Measurements from ENCODE around the gene DLX4.

Gene DLX4, protein sequence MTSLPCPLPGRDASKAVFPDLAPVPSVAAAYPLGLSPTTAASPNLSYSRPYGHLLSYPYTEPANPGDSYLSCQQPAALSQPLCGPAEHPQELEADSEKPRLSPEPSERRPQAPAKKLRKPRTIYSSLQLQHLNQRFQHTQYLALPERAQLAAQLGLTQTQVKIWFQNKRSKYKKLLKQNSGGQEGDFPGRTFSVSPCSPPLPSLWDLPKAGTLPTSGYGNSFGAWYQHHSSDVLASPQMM

DNA sequence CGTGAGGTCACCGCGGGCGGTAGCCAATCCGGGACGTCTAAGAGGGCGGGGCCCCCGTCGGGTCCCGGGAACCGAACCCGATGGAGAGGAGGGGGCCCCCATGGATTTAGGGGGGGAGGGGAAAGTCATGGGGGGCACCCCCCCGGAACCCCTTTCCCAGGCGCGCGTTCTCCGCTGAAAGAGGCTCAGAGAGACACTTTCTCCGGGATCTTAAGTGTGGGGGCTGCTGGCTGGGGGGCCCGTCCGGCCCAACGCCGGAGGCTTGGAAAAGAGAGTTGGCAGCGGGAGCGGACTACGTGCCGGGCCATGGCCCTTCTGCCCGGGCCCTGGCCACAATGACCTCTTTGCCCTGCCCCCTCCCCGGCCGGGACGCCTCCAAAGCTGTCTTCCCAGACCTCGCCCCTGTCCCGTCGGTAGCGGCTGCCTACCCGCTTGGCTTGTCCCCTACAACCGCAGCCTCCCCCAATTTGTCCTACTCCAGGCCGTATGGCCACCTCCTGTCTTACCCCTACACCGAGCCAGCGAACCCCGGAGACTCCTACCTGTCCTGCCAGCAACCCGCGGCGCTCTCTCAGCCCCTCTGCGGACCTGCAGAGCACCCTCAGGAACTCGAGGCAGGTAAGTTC lies at the start of gene DLX4:
Gene DLX4 (plus strand): TSS at position 57 of the 626 bp plus-strand sequence. CDS start 279 bp downstream, at position 336.
- DNase-seq (ENCODE audit: low read depth in 1 of 2, low spot score in 1 of 2) = no peak

GRCh38 chr17:49920030-49920769 lies 48.8 kb upstream of the DLX4 start:
- DNase-seq (ENCODE audit: low read depth in 1 of 2, low spot score in 1 of 2) = no peak

GRCh38 chr17:49922095-49922494 lies 46.9 kb upstream of the DLX4 start:
- no peak for DNase-seq (ENCODE audit: low read depth in 1 of 2, low spot score in 1 of 2)

DNA sequence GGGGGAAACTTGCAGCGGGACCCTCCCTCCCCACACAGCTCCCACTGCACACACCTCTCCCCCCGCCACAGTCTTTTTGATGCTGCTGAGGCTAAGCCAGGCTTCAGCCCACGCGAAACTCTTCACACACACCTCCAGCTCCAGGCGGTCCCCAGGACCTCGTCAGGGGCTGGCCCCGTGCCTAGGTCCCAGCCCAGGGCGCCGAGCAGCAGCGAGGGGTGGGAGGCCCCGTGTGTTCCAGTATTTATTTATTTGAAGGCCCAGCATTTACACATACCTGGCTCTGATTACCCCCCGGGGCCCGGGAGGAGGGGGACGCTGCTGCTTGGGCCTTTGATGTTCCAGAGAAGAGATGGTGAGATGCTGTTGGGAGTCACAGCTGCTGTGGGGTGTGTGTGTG lies 44.9 kb upstream of the DLX4 start:
- DNase-seq (ENCODE audit: low read depth in 1 of 2, low spot score in 1 of 2) = no peak

DNA sequence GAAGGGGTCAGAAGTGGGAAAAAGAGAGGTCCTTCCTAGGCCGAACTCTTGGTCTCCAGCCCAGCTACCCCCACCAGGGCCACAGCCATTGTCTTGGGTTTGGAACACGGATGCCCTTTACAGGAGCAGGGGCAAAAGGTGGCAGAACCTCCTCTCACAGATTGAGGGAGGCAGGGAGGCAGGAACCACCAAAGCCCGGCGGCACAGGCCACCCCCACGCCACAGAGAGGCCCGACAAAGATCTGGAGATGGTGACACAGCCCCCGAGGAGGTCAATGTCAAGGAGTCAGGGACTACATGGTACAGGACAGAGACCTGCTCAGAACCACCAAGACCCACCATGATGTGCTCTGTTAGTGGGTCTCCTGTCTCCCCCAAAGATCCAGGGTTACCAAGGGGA lies 44.4 kb upstream of the DLX4 start:
- DNase-seq (ENCODE audit: low read depth in 1 of 2, low spot score in 1 of 2) = no peak

DNA sequence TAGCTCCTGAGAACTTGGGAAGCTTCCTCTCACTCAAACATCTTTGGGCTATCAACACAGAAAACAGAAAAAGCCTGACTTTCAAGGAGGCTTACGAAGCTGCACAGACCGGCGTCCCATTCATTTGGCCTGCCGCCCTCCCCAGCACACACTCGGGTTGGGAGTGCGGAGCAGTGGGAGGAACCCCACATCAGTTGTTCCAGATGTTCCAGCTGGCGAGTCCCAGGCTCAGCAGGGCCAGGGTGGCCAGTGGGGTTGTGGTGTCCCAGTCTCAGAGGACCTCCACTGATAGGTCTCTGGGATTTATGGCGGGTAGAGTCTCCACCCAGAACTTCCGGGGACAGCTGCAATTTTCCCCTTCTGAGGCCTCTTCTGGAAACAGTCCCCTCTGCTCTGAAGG lies 43.1 kb upstream of the DLX4 start:
- no peak for DNase-seq (ENCODE audit: low read depth in 1 of 2, low spot score in 1 of 2)

- no peak for DNase-seq (ENCODE audit: low read depth in 1 of 2, low spot score in 1 of 2)
Observed at GRCh38 chr17:49926886-49927285, 42.1 kb upstream of the DLX4 start.

DNA sequence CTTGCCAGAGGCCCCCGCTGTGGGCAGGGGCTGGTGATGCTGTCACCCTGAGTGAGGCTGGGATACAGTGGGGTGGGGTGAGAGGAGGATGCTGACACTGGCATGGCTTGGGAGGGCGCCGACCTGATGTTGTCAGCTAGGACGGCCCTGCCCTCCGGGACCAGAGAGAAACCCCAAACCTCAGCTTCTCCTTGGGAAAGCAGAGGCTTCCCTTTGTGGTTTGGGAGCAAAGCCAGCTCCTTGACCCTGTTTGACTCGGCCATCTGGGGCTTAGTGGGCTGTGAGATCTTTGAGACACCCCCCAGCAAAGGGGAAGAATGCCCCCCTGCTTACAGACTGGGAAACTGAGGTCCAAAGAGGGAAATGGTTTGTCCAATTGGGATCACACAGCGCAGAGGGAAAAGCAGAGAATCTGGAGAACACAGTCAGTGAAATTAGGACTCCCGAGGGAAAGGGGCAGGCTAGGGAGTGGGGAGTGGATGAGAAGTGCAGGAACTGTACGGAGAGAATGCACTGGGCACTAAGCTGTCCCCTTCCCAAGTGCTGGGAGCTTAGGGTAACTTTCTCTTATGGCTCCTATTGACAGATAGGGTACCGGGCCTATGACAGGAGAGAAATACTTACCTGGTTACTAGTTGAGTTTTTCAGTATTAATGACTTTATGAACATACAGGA lies 40.7 kb upstream of the DLX4 start:
- DNase-seq (ENCODE audit: low read depth in 1 of 2, low spot score in 1 of 2) = no peak

DNA sequence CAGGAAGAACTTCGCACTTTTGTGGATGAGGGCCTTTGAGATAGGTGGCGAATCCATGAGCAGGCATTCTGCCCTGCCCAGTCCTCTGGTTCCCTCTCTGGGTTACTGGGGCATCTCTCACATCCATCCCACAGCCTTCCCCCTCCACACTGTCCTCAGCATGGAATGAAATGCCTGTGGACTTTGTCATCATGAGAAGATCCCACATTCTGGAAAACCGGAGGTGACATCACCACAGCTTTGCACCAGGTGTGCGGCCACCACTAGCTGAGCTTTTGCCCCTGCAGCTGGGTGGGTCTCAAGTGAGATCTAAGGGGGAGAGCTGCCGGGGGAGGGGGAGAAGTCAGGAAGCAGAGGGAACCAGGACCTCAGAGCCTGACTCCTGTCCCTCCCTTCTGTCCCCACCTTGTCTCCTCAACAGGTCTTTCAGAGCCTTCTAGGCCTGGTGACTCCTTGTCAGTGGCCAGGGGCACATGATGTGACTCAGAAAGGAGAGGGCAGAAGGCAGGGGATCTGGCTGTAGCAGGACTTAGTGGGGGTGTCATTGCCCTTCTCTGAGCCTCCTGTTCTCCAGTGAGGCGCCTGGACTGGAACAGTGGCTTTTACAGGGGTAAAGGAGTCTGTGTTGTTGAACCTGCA lies 40.0 kb upstream of the DLX4 start:
- DNase-seq (ENCODE audit: low read depth in 1 of 2, low spot score in 1 of 2) = no peak

DNA sequence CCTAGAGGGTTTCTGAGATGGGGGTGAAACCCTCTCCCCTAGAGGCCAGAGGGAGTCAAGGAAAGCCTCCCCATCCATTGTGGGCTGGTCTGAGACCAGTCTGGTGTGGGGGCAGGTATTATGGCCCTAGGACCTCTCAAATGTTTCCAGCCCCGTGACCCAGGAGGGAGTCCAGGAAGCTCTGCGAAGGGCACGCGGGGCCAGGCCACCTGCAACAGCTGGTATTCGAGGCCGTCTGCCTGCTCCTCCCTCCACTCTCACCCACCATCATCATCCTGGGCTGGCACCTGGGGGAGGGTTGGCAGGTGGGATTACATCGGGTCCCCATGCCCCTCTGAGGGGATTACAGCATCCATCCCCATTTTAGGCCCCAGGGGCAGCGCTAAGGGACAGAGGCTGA lies 38.1 kb upstream of the DLX4 start:
- DNase-seq (ENCODE audit: low read depth in 1 of 2, low spot score in 1 of 2) = no peak

- DNase-seq (ENCODE audit: low read depth in 1 of 2, low spot score in 1 of 2) = no peak
Observed at GRCh38 chr17:49931416-49932137, 37.4 kb upstream of the DLX4 start.

DNA sequence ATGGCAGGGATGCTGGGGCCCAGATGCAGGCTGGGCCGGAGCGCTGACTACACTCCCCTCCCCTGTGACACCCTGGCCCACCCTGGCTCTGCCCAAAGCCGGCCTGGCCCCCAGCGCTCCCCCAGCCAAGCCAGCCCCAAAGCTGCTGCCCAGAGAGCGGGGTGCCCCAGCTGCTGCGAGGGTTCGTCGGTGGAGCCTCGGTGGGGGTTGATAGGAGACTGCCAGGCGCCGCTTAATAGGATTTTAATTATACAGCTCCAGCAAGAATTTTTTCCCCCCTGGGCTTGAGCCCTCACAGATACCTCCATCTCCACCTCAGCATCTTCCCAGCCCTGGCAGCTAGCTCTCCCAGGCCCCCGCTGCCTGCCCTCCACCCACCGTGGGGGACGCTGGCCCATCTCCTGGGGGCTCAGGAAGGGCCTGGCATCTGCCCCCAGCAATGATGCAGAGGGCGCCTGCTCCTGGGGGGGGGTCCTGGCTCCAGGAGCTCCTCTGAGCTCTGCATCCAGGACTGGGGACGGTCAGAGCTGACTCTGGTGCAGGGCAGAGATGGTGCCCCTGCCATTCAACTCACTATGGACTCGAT lies 36.8 kb upstream of the DLX4 start:
- DNase-seq (ENCODE audit: low read depth in 1 of 2, low spot score in 1 of 2) = no peak

DNA sequence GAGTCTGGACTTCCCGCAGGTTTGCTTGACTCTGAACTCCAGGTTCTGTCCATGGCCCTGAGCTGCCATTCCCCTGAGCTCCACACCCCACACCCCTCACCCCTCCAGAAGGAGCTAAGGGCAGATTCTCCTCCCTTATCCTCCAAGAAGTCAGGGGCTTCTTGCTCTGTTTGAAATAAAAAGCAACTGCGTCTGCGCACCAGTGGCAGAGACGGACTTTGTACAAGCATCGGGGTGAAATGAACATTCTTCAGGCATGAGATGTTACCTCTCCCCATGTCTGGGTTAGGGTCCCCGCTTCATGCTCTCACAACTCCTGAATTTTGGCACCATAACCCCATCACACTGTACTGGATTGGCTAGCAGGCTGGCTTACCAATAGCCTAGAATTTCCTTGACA lies 36.1 kb upstream of the DLX4 start:
- DNase-seq (ENCODE audit: low read depth in 1 of 2, low spot score in 1 of 2) = no peak

DNA sequence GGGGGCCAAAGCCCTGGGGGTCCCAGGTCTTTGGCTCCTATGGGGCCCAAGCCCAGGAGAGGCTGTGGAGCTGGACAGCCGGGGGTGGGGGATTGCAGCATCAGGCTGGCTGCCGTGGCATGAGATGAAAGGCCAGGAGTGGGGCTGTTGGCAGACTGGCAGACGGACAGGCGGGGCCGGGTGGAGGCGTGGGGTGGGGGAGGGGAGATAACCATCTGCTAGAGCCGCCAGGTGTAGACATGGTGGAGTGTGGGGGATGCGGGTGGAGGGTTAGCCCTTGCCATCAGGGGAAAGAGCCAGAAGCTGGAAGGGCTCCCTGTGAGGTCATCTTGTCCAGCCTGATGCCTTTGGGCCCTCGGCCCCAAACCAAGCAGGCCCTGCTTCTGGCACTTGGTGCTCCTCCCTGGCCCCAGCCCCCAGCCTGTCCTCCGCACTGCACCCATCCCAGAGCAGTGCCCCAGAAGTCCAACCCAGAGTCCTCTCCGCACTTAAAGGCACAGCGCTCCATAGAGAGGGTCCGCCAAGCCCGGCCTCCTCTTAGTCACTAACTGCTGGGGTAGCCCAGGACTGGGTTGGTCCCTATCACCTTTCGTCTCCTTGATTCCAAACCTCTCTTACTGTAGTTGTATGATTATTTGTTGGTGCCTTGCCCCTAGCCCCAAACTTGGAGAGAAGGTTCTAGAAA lies 33.3 kb upstream of the DLX4 start:
- DNase-seq (ENCODE audit: low read depth in 1 of 2, low spot score in 1 of 2) = no peak

- no peak for DNase-seq (ENCODE audit: low read depth in 1 of 2, low spot score in 1 of 2)
Observed at GRCh38 chr17:49936386-49936785, 32.6 kb upstream of the DLX4 start.

- no peak for DNase-seq (ENCODE audit: low read depth in 1 of 2, low spot score in 1 of 2)
Observed at GRCh38 chr17:49939318-49939717, 29.7 kb upstream of the DLX4 start.

DNA sequence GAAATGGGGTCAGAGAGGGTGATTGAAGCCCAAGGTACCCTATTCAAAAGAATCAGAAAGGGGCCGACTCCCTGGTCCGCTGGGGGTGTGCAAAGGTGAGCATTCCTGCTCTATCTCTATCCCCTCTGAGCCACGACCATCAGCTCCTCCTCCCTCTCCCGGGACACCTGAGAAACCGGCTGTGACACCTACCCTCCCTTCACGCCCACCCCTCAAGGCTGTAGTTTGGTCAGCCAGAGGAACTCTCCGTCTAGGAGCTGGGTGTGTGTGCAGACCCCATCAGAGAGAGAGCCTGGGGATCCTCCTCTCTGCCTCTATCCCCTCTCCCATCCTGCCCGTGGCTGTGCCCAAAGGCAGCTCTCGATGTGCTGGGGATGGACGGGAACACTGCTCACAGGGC lies 27.6 kb upstream of the DLX4 start:
- DNase-seq (ENCODE audit: low read depth in 1 of 2, low spot score in 1 of 2) = no peak

GRCh38 chr17:49942947-49943346 lies 26.0 kb upstream of the DLX4 start:
- DNase-seq (ENCODE audit: low read depth in 1 of 2, low spot score in 1 of 2) = no peak

GRCh38 chr17:49944273-49944870 lies 24.6 kb upstream of the DLX4 start:
- DNase-seq (ENCODE audit: low read depth in 1 of 2, low spot score in 1 of 2) = no peak

Data from stimulated activated CD4-positive, alpha-beta T cell treated with anti-CD3 and anti-CD28 coated beads, Interleukin-15, amount 100 ng/mL, for 1 hour (primary cell).